ENCODE data around the gene LY6G6C. TPM values are rescaled to one million over a fixed set of nuclear protein-coding genes. Genes with fewer than 3 reads are reported as not detected.

Gene LY6G6C
- total RNA-seq, 1 donor, result not detected

- H3K79me2 ChIP-seq (ENCODE audit: insufficient read depth, low read length), result no peaks in the 10 kb centered on the region
- no peak for TF ChIP-seq CTCF (IDR thresholded peaks at IDR 0.05; ENCODE audit: extremely low read depth, low read depth, low read length)
- no peaks in the 10 kb centered on the region for H3K4me1 ChIP-seq (ENCODE audit: insufficient read depth, low read length)
- no peaks in the 10 kb centered on the region for H4K20me1 ChIP-seq (ENCODE audit: insufficient read depth, low read length)
- H3K4me3 ChIP-seq (ENCODE audit: insufficient read depth, low read length), result no peak overlapping the region
- DNase-seq (ENCODE audit: insufficient read length, low spot score, missing footprints), result no peak
- H2AFZ ChIP-seq (ENCODE audit: low read length), result no peak overlapping the region
- H3K27ac ChIP-seq (ENCODE audit: low read depth, low read length), result no peak overlapping the region
- no peaks in the 10 kb centered on the region for H3K9me3 ChIP-seq (ENCODE audit: low read depth, low read length)
- H3K4me2 ChIP-seq (ENCODE audit: insufficient read depth, low read length), result no peak overlapping the region
- H3K36me3 ChIP-seq (ENCODE audit: insufficient read depth, low read length), result no peaks in the 10 kb centered on the region
- H3K27me3 ChIP-seq (ENCODE audit: insufficient read depth, low read length), result peaks cover 6% of the 10 kb centered on the region
Observed at GRCh38 chr6:31708224-31708623, 13.3 kb downstream of the LY6G6C start.

- no peak overlapping the region for H3K27ac ChIP-seq (ENCODE audit: low read depth, low read length)
Observed at GRCh38 chr6:31707701-31708100, 13.8 kb downstream of the LY6G6C start.

GRCh38 chr6:31706599-31706998 is 14.9 kb downstream of the LY6G6C start, which contains the start of gene LY6G6F:
LY6G6F (plus strand) TSS chr6:31706866; CDS start chr6:31706907, 41 bp downstream.
- DNase-seq (ENCODE audit: insufficient read length, low spot score, missing footprints), result no peak
- Histone ChIP-seq H3K4me2 (ENCODE audit: insufficient read depth, low read length) (no peak within 1 kb of the TSS), H4K20me1 (ENCODE audit: insufficient read depth, low read length) (peaks cover 4% of the 10 kb centered on the region), H2AFZ (ENCODE audit: low read length) (no peak within 1 kb of the TSS), H3K27ac (ENCODE audit: low read depth, low read length) (no peak within 1 kb of the TSS), H3K27me3 (ENCODE audit: insufficient read depth, low read length) (no peaks in the 10 kb centered on the region), H3K79me2 (ENCODE audit: insufficient read depth, low read length) (peaks cover 13% of the 10 kb centered on the region), H3K9me3 (ENCODE audit: low read depth, low read length) (no peaks in the 10 kb centered on the region), H3K4me3 (ENCODE audit: insufficient read depth, low read length) (no peak within 1 kb of the TSS), H3K4me1 (ENCODE audit: insufficient read depth, low read length) (peaks cover 8% of the 10 kb centered on the region), H3K36me3 (ENCODE audit: insufficient read depth, low read length) (no peaks in the 10 kb centered on the region)
- no peak for TF ChIP-seq CTCF (IDR thresholded peaks at IDR 0.05; ENCODE audit: extremely low read depth, low read depth, low read length)

More at GRCh38 chr6:31707701-31708100, 13.8 kb downstream of the LY6G6C start:
- DNase-seq (ENCODE audit: insufficient read length, low spot score, missing footprints), result peak; percentile 60
- Histone ChIP-seq H3K4me2 (ENCODE audit: insufficient read depth, low read length) (no peak overlapping the region), H3K36me3 (ENCODE audit: insufficient read depth, low read length) (no peaks in the 10 kb centered on the region), H3K79me2 (ENCODE audit: insufficient read depth, low read length) (peaks cover 2% of the 10 kb centered on the region), H3K27me3 (ENCODE audit: insufficient read depth, low read length) (peaks cover 6% of the 10 kb centered on the region), H4K20me1 (ENCODE audit: insufficient read depth, low read length) (no peaks in the 10 kb centered on the region), H3K4me3 (ENCODE audit: insufficient read depth, low read length) (no peak overlapping the region), H3K4me1 (ENCODE audit: insufficient read depth, low read length) (no peaks in the 10 kb centered on the region), H3K9me3 (ENCODE audit: low read depth, low read length) (no peaks in the 10 kb centered on the region), H2AFZ (ENCODE audit: low read length) (no peak overlapping the region)
- no peak for TF ChIP-seq CTCF (IDR thresholded peaks at IDR 0.05; ENCODE audit: extremely low read depth, low read depth, low read length)

- H3K27ac ChIP-seq (ENCODE audit: low read depth, low read length), result no peak overlapping the region
- no peak overlapping the region for H3K4me2 ChIP-seq (ENCODE audit: insufficient read depth, low read length)
- H4K20me1 ChIP-seq (ENCODE audit: insufficient read depth, low read length), result peaks cover 6% of the 10 kb centered on the region
- peaks cover 10% of the 10 kb centered on the region for H3K4me1 ChIP-seq (ENCODE audit: insufficient read depth, low read length)
- no peak overlapping the region for H3K4me3 ChIP-seq (ENCODE audit: insufficient read depth, low read length)
- TF ChIP-seq CTCF (IDR thresholded peaks at IDR 0.05; ENCODE audit: extremely low read depth, low read depth, low read length), result no peak
- no peak for DNase-seq (ENCODE audit: insufficient read length, low spot score, missing footprints)
- H3K36me3 ChIP-seq (ENCODE audit: insufficient read depth, low read length), result no peaks in the 10 kb centered on the region
- H2AFZ ChIP-seq (ENCODE audit: low read length), result no peak overlapping the region
- H3K27me3 ChIP-seq (ENCODE audit: insufficient read depth, low read length), result no peaks in the 10 kb centered on the region
- peaks cover 19% of the 10 kb centered on the region for H3K79me2 ChIP-seq (ENCODE audit: insufficient read depth, low read length)
- no peaks in the 10 kb centered on the region for H3K9me3 ChIP-seq (ENCODE audit: low read depth, low read length)
Observed at GRCh38 chr6:31705931-31706330, 15.6 kb downstream of the LY6G6C start.

Data from osteoblast (primary cell).